NCI-H128 (cell line): ENCODE data around the gene GNB1L.
A peak's percentile ranks its signal among the peaks of the same experiment; 100 is the strongest.

Experiments used
- DNase-seq: peaks from one replicate; lab custom pipeline; 2025; ENCODE audit not compliant: unreplicated experiment; lab: John Stamatoyannopoulos, UW

Gene GNB1L

GRCh38 chr22:19854778-19855503, at the start of gene GNB1L, which contains the start of gene RTL10:
Gene GNB1L, minus strand, starts transcription at chr22:19854874. Its CDS starts 33,519 bp downstream, at chr22:19821355.
Gene RTL10, minus strand, starts transcription at chr22:19854874. Its CDS starts 2,613 bp downstream, at chr22:19852261.
- peak; percentile 75 for DNase-seq

GRCh38 chr22:19904174-19904856, 49.6 kb upstream of the GNB1L start:
- no peak for DNase-seq

GRCh38 chr22:19903513-19903912, 48.8 kb upstream of the GNB1L start:
- DNase-seq: no peak

- DNase-seq: no peak
Measured at GRCh38 chr22:19903031-19903430, 48.4 kb upstream of the GNB1L start.

- no peak for DNase-seq
Measured at GRCh38 chr22:19902245-19902715, 47.6 kb upstream of the GNB1L start.

- DNase-seq: no peak
Measured at GRCh38 chr22:19901577-19902244, 47.0 kb upstream of the GNB1L start.

GRCh38 chr22:19900707-19901436, 46.2 kb upstream of the GNB1L start:
- DNase-seq: no peak

GRCh38 chr22:19898831-19899567, 44.3 kb upstream of the GNB1L start:
- no peak for DNase-seq

GRCh38 chr22:19898145-19898544, 43.5 kb upstream of the GNB1L start:
- no peak for DNase-seq

- no peak for DNase-seq
Measured at GRCh38 chr22:19897726-19898125, 43.1 kb upstream of the GNB1L start.

GRCh38 chr22:19896665-19897355, 42.1 kb upstream of the GNB1L start:
- no peak for DNase-seq

- DNase-seq: no peak
Measured at GRCh38 chr22:19895160-19895849, 40.6 kb upstream of the GNB1L start.

GRCh38 chr22:19893363-19893762, 38.7 kb upstream of the GNB1L start:
- DNase-seq: no peak

- DNase-seq: no peak
Measured at GRCh38 chr22:19892925-19893324, 38.3 kb upstream of the GNB1L start.

GRCh38 chr22:19892257-19892879, 37.7 kb upstream of the GNB1L start:
- no peak for DNase-seq

- DNase-seq: no peak
Measured at GRCh38 chr22:19891317-19892256, 36.9 kb upstream of the GNB1L start.

GRCh38 chr22:19890502-19891316, 36.0 kb upstream of the GNB1L start:
- no peak for DNase-seq
